ENCODE measurements around the gene AP4S1. TPM values are rescaled to one million over a fixed set of nuclear protein-coding genes. Genes with fewer than 3 reads are reported as not detected.

The AP4S1 gene
- total and polyA plus RNA-seq, 12 donors = 4.4 to 20.6 (median 7.3) TPM

DNA sequence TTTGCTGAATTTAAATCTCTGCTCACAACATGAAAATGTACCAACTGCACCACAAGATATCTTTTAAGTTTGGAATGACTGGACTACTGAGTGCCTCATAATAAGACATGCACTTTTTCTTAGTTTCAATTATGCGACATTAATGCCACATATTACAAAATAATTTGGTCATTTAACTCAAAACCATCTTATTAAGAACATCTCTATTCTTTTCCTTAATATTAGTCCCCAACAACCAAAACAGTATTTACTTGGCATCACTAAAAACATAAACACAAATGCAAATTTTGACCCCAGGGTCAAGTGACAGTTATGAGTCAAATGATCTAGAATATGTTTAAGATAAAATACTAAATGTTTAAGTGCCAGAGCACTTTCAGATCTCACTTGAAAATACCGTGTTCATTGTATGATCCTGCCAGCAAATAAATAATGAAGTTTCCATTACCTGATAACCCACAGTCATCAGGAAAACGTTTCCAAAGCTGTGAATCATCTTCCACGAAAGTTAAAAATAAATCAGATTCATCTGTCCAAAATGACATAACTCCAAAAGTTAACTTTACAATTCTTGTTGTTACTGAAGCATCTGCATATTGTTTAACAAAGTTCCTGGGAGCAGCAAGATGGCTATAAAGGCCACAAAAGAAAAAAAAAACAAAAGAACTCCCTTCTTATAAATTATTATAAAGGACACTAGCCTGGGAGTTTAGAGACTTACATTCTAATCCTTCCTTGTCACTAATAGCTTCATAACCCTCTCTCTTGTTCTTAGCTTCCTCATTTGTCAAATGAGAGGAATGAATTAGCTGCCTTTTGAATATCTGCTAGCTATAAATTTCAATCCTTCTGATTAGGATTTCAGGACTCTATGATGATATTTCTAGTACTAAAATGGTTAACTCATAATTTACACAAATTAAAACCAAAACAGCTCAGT is 30.5 kb upstream of the AP4S1 start:
- peaks cover 12 to 37% of the 10 kb centered on the region in 2 donors for H3K4me1 ChIP-seq (replicated peaks in 1 of 2)
- peak overlapping the region; percentile 27 to 76 (median 38) for H3K27ac ChIP-seq
- intact Hi-C loops (cut with DNase I) = no loop called here

DNA sequence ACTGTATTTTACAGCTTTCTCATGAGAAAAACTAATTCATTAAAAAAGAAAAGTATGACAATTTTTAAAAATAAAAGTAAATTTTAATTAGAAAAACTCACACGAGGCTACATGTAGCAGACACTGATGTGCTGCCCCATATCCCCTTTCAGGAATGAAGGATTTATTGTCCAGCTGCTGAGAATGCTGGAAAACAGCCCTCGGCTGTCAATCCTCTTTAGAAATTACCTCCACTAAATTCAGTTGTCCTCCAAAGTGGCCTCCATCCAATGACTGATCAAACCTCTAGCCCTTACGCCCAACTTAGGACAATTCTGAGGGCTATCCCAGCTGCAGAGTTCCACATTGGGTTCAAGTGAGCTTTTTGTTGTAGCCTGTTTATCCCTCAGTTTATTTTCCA is 29.8 kb upstream of the AP4S1 start:
- Histone ChIP-seq H3K36me3 (replicated peaks in 1 of 2) (no peaks in the 10 kb centered on the region), H3K9me3 (replicated peaks in 1 of 3) (peaks cover 0 to 8% (median 0%) of the 10 kb centered on the region in 3 donors), H3K27ac (peak overlapping the region in 3 of 5 donors; percentile 24 to 76 (median 38)), H3K4me1 (replicated peaks in 1 of 2) (peaks cover 12 to 37% of the 10 kb centered on the region in 2 donors), H3K4me3 (no peak overlapping the region), H3K27me3 (no peaks in the 10 kb centered on the region)
- no peak for DNase-seq
- 71 to 77% (median 74%) methylated on average over 3 of the region's 3 CpGs for WGBS, 4 donors
- intact Hi-C loops (cut with DNase I) = no loop called here
- TF ChIP-seq POLR2A (IDR thresholded peaks at IDR 0.05) = no peak
- TF ChIP-seq, protein P1, sequence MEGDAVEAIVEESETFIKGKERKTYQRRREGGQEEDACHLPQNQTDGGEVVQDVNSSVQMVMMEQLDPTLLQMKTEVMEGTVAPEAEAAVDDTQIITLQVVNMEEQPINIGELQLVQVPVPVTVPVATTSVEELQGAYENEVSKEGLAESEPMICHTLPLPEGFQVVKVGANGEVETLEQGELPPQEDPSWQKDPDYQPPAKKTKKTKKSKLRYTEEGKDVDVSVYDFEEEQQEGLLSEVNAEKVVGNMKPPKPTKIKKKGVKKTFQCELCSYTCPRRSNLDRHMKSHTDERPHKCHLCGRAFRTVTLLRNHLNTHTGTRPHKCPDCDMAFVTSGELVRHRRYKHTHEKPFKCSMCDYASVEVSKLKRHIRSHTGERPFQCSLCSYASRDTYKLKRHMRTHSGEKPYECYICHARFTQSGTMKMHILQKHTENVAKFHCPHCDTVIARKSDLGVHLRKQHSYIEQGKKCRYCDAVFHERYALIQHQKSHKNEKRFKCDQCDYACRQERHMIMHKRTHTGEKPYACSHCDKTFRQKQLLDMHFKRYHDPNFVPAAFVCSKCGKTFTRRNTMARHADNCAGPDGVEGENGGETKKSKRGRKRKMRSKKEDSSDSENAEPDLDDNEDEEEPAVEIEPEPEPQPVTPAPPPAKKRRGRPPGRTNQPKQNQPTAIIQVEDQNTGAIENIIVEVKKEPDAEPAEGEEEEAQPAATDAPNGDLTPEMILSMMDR (IDR thresholded peaks at IDR 0.05) = no peak

More for the DNA sequence above, 30.5 kb upstream of the AP4S1 start:
- no peak for DNase-seq
- WGBS, 4 donors = 2 to 6% (median 5%) methylated on average over 4 of the region's 4 CpGs
- TF ChIP-seq, protein P1 (IDR thresholded peaks at IDR 0.05) = no peak
- TF ChIP-seq POLR2A (IDR thresholded peaks at IDR 0.05) = no peak
- no peaks in the 10 kb centered on the region for H3K36me3 ChIP-seq (replicated peaks in 1 of 2)
- H3K9me3 ChIP-seq (replicated peaks in 1 of 3) = peaks cover 0 to 8% (median 0%) of the 10 kb centered on the region in 3 donors
- H3K4me3 ChIP-seq = no peak overlapping the region
- no peaks in the 10 kb centered on the region for H3K27me3 ChIP-seq

DNA sequence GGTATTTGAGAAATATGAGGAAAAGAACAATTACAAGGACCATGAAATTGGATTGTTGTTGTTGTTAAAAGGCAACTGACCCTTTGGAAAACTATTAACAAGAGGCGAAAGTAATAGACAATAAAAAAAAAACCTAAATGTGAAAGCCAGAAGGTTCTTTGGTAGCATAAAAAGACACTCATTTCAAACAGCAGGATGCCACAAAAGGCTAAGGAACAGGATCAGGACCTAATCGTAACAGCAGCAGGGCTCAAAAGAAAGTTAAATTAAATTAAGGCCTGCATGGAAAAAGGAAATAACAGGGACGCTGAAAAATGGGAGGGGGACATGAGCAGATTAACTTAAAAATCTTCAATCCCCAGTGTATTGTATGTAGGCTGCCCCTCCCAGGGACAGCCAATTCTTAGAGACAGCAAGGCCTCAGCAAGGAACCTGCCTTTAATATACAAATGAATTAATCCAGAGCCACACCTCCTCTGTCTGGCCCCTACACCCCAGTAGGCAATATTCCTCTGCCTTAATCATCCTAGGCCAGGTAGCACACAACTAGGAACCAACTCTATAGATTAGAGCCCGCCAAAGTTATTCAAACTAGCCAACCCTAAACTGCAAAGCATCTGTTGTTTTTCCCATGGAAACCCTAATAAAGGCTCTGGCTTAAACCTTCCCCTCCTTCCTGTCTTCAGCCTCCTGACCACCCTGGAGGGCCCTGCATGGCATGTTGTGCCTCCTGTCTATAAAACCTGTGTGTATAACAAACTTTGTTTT is 28.4 kb upstream of the AP4S1 start:
- Histone ChIP-seq H3K4me1 (replicated peaks in 1 of 2) (peaks cover 12 to 32% of the 10 kb centered on the region in 2 donors), H3K27me3 (no peaks in the 10 kb centered on the region), H3K27ac (no peak overlapping the region), H3K36me3 (replicated peaks in 1 of 2) (no peaks in the 10 kb centered on the region), H3K9me3 (replicated peaks in 1 of 3) (peaks cover 0 to 8% (median 0%) of the 10 kb centered on the region in 3 donors), H3K4me3 (no peak overlapping the region)
- intact Hi-C loops (cut with DNase I) = no loop called here
- DNase-seq = no peak
- TF ChIP-seq, protein P1 (IDR thresholded peaks at IDR 0.05) = no peak
- TF ChIP-seq POLR2A (IDR thresholded peaks at IDR 0.05) = no peak
- WGBS, 4 donors = 84 to 93% (median 89%) methylated on average over 4 of the region's 4 CpGs

DNA sequence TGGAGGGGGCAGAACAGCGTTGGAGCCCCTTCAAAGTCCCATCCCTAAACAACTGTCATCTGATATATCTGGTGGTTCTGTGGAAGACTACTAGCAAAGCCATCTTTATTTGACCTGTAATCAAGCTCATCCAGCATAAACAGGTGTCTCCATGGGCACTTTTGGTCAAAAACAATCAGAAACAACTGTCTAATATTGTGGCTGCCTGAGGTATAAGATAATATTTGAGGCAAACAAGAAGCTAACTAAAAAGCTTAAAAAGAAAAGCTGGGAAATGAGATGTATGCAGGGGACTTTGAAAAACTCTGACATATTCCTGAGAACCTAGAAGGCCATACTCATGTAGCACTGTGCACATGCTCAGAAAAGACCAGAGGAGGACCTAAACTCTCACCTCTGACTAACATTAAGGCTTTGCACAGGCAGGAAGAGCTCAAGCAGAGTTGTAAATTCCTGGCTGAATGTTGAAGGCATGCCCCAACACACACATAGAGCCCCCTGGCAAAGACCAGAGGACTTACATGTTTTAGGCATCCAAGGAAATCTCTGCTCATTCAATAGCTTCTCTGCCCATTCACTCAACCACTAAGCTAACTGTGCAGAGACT is 27.2 kb upstream of the AP4S1 start:
- peaks cover 12 to 32% of the 10 kb centered on the region in 2 donors for H3K4me1 ChIP-seq (replicated peaks in 1 of 2)
- 88 to 100% (median 99%) methylated on average over 1 of the region's 1 CpG for WGBS, 4 donors

More for the DNA sequence above, 27.2 kb upstream of the AP4S1 start:
- no peak overlapping the region for H3K27ac ChIP-seq
- intact Hi-C loops (cut with DNase I) = no loop called here
- TF ChIP-seq, protein P1 (IDR thresholded peaks at IDR 0.05) = no peak
- no peak for TF ChIP-seq POLR2A (IDR thresholded peaks at IDR 0.05)
- H3K9me3 ChIP-seq (replicated peaks in 1 of 3) = peaks cover 0 to 8% (median 0%) of the 10 kb centered on the region in 3 donors
- H3K27me3 ChIP-seq = no peaks in the 10 kb centered on the region
- no peak overlapping the region for H3K4me3 ChIP-seq
- DNase-seq = no peak
- H3K36me3 ChIP-seq (replicated peaks in 1 of 2) = no peaks in the 10 kb centered on the region
